RWPE1 (cell line): Measurements from ENCODE around the gene PIGB.

ENCODE experiments used
- CTCF ChIA-PET: fragments of 350-600 bp; sonication (Branson Sonifier 250); formaldehyde crosslinking; extraction: SDS; loops from one replicate; lab custom pipeline; 2021; lab: Yijun Ruan, JAX
- POLR2A ChIA-PET: fragments of 400-600 bp; formaldehyde crosslinking; extraction: SDS; loops from one replicate; lab custom pipeline; 2020; ENCODE audit warnings: antibody characterized with exemption; ENCODE audit not compliant: low non-redundant PET; lab: Yijun Ruan, JAX
- DNase-seq: peaks from one replicate; pipeline ENCODE4 v3.0.0; 2012; ENCODE audit warnings: low spot score
- H3K27ac ChIP-seq: fragments of 450-650 bp; 2 replicates; pipeline ENCODE4 v1.5.1; 2017
- CTCF ChIP-seq: fragments of 450-650 bp; conservative IDR thresholded peaks from 2 replicates; pipeline ENCODE4 v1.5.1; 2017; ENCODE audit warnings: low read depth, mild to moderate bottlenecking

Gene PIGB

GRCh38 chr15:55334997-55335396 is 16.0 kb downstream of the PIGB start:
- no peak for TF ChIP-seq CTCF
- ChIA-PET POLR2A (no interaction called here), CTCF (no interaction called here)
- H3K27ac ChIP-seq: no peak overlapping the region
- no peak for DNase-seq

DNA sequence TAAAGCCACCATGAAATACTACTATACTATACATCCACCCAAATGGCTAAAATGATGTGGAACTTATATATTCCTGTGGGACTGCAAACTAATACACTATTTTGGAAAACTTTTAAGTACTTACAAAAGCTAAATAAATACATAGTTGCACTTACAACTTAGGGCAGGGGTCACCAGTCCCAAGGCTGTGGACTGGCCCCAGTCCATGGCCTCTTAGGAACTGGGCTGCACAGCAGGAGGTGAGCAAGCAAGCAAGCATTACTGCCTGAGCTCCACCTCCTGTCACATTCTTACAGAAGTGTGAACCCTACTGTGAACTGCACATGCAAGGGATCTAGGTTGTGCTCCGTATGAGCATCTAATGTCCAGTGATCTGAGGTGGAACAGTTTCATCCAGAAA is 18.1 kb downstream of the PIGB start:
- H3K27ac ChIP-seq: no peak overlapping the region
- CTCF ChIA-PET: no interaction called here
- DNase-seq: no peak
- TF ChIP-seq CTCF: no peak
- POLR2A ChIA-PET: no interaction called here

GRCh38 chr15:55343168-55343567 is 24.1 kb downstream of the PIGB start:
- no peak for TF ChIP-seq CTCF
- ChIA-PET POLR2A (no interaction called here), CTCF (no interaction called here)
- no peak for DNase-seq
- H3K27ac ChIP-seq: no peak overlapping the region

- no peak for TF ChIP-seq CTCF
- no peak overlapping the region; the same call in 1 of the 2 replicates for H3K27ac ChIP-seq
- CTCF ChIA-PET: no interaction called here
- POLR2A ChIA-PET: no interaction called here
- no peak for DNase-seq
These were observed 25.2 kb downstream of the PIGB start for GRCh38 chr15:55344206-55344605.

DNA sequence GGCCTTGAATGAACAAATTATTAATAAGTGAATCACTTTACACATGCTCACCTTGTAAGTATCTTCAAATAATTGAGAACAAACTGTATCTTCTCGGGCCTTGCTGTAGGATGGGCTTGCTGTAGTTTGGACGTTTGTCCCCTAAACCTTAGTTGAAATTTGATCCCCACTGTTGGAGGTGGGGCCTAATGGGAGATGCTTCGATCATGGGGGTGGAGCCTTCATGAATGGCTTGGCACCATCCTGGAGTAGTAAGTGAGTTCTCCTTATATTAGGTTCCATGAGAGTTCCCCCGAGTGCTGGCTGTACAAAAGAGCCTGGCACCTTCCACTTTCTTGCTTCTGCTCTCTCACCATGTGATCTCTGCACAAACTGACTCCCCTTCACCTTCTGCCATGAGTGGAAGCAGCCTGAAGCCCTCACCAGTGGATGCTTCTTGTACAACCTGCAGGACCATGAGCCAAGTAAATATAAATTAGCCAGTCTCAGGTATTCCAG is 29.3 kb downstream of the PIGB start:
- no peak for DNase-seq
- ChIA-PET CTCF (no interaction called here), POLR2A (no interaction called here)
- no peak for TF ChIP-seq CTCF
- no peak overlapping the region for H3K27ac ChIP-seq

GRCh38 chr15:55349282-55349681 is 30.3 kb downstream of the PIGB start:
- no peak for DNase-seq
- no peak for TF ChIP-seq CTCF
- POLR2A ChIA-PET: no interaction called here
- no peak overlapping the region for H3K27ac ChIP-seq
- CTCF ChIA-PET: no interaction called here
